Measurements from ENCODE around the gene FEM1A.
"Not testable (repeated sequence)": the region's sequence is repeated elsewhere in the genome, so short reads cannot be mapped to it uniquely, and the experiment has no call there.

FEM1A gene

GRCh38 chr19:4844348-4845179, 53.0 kb downstream of the FEM1A start:
- in situ Hi-C loops (cut with MboI; ENCODE audit: low sequenced_read_pairs), result no loop called here

GRCh38 chr19:4845975-4846374, 54.4 kb downstream of the FEM1A start:
- in situ Hi-C loops (cut with MboI; ENCODE audit: low sequenced_read_pairs), result not testable (repeated sequence)

- in situ Hi-C loops (cut with MboI; ENCODE audit: low sequenced_read_pairs), result no loop called here
Measured at GRCh38 chr19:4847190-4847973, 55.8 kb downstream of the FEM1A start.

GRCh38 chr19:4849019-4849418, 57.5 kb downstream of the FEM1A start:
- in situ Hi-C loops (cut with MboI; ENCODE audit: low sequenced_read_pairs), result no loop called here

Data from HL-60/S4 treated with retinoic acid at 250 ng/mL for 4 days and 3 days (cell line).